HepG2 (cell line): ENCODE results near the gene CNTD1. TPM values are rescaled to one million over a fixed set of nuclear protein-coding genes. Genes with fewer than 3 reads are reported as not detected.

Experiments used
- GATAD1 ChIP-seq: IDR thresholded peaks from 2 replicates; pipeline ENCODE4 v1.6.1; 2016; ENCODE audit warnings: missing genetic modification reagents, missing compliant biosample characterization
- HIVEP1 ChIP-seq: sonication (generic); formaldehyde crosslinking; IDR thresholded peaks from 2 replicates; pipeline ENCODE4 v1.4.0; 2020; ENCODE audit warnings: mild to moderate bottlenecking, missing genetic modification reagents
- IRF1 ChIP-seq: sonication (generic); formaldehyde crosslinking; IDR thresholded peaks from 2 replicates; pipeline ENCODE4 v1.4.0; 2020; ENCODE audit warnings: low read depth, mild to moderate bottlenecking, missing genetic modification reagents
- JUN ChIP-seq: sonication (generic); formaldehyde crosslinking; IDR thresholded peaks from 2 replicates; pipeline ENCODE4 v1.4.0; 2020; ENCODE audit warnings: mild to moderate bottlenecking, missing genetic modification reagents
- KLF15 ChIP-seq: sonication (generic); formaldehyde crosslinking; IDR thresholded peaks from 2 replicates; pipeline ENCODE4 v1.8.1; 2023; ENCODE audit warnings: borderline replicate concordance, mild to moderate bottlenecking, inconsistent platforms, missing genetic modification reagents, mixed read lengths
- MED8 ChIP-seq: sonication (generic); formaldehyde crosslinking; IDR thresholded peaks from 2 replicates; pipeline ENCODE4 v1.8.1; 2023; ENCODE audit warnings: mild to moderate bottlenecking, missing genetic modification reagents; ENCODE audit not compliant: insufficient replicate concordance
- PAXIP1 ChIP-seq: sonication (generic); formaldehyde crosslinking; conservative IDR thresholded peaks from 2 replicates; pipeline ENCODE4 v1.4.0; 2020; ENCODE audit warnings: mild to moderate bottlenecking, missing genetic modification reagents, moderate library complexity
- PHF5A ChIP-seq: IDR thresholded peaks from one replicate; pipeline ENCODE4 v1.6.1; 2018; ENCODE audit warnings: low read depth, missing genetic modification reagents; ENCODE audit not compliant: unreplicated experiment
- RCOR2 ChIP-seq: IDR thresholded peaks from 2 replicates; pipeline ENCODE4 v1.6.1; 2016; ENCODE audit warnings: missing biosample characterization, missing genetic modification reagents
- ZBTB25 ChIP-seq: IDR thresholded peaks from 2 replicates; pipeline ENCODE4 v1.6.1; 2018; ENCODE audit warnings: missing genetic modification reagents
- ZBTB37 ChIP-seq: sonication (generic); formaldehyde crosslinking; IDR thresholded peaks from 2 replicates; pipeline ENCODE4 v1.4.0; 2020; ENCODE audit warnings: mild to moderate bottlenecking, missing genetic modification reagents
- ZNF138 ChIP-seq: sonication (generic); formaldehyde crosslinking; IDR thresholded peaks from 2 replicates; pipeline ENCODE4 v1.5.0; 2020; ENCODE audit warnings: mild to moderate bottlenecking, low read depth, missing genetic modification reagents
- ZNF343 ChIP-seq: sonication (generic); formaldehyde crosslinking; IDR thresholded peaks from 2 replicates; pipeline ENCODE4 v1.4.0; 2020; ENCODE audit warnings: mild to moderate bottlenecking, missing genetic modification reagents
- ZNF552 ChIP-seq: sonication (generic); formaldehyde crosslinking; IDR thresholded peaks from 2 replicates; pipeline ENCODE4 v1.9.0; 2022; ENCODE audit warnings: missing genetic modification reagents, mild to moderate bottlenecking, borderline replicate concordance
- ZNF564 ChIP-seq: sonication (generic); formaldehyde crosslinking; IDR thresholded peaks from 2 replicates; pipeline ENCODE4 v1.8.1; 2023; ENCODE audit warnings: mild to moderate bottlenecking, missing genetic modification reagents
- ZNF703 ChIP-seq: sonication (generic); formaldehyde crosslinking; IDR thresholded peaks from 2 replicates; pipeline ENCODE4 v1.5.1; 2020; ENCODE audit warnings: missing genetic modification reagents, mild to moderate bottlenecking, moderate library complexity, borderline replicate concordance
- ZNF891 ChIP-seq: sonication (generic); formaldehyde crosslinking; IDR thresholded peaks from 2 replicates; pipeline ENCODE4 v1.5.0; 2020; ENCODE audit warnings: mild to moderate bottlenecking, missing genetic modification reagents
- polyA plus RNA-seq, 8 experiments: library from polyadenylated mRNA; depleted of rRNA in 3 of 8; stranded (reverse) in 7 of 8; unstranded in 1 of 8; fragments of >200 nt; fragmentation: Illumina TruSeq in 4 of 8; extraction: Trizol in 4 of 8; gene quantifications; 2 replicates each; pipeline versions ENCODE4 v1.2.1 to v1.2.3, GENCODE V29; 2011 to 2016; ENCODE audit warnings: low read depth in 4 of 8, missing spikeins in 1 of 8, mixed read lengths in 1 of 8; ENCODE audit not compliant: insufficient read depth in 1 of 8
- total RNA-seq, 5 experiments: library from RNA; depleted of rRNA; stranded (reverse); fragments of >200 nt; fragmentation: Illumina TruSeq; extraction: Trizol; gene quantifications; 2 replicates each; pipeline ENCODE4 v1.2.3, GENCODE V29; 2016; ENCODE audit warnings: low read depth in 1 of 5

Gene CNTD1
- total and polyA plus RNA-seq, 2 of the 13 experiments (the other 11 are each of a cell fraction or from before 2014, with no cell fraction given), result 0.11 to 0.15 TPM

GRCh38 chr17:42832213-42832933 lies 33.7 kb downstream of the CNTD1 start (continued):
- TF ChIP-seq ZBTB37 (CRISPR knock-in tag) (no peak), KLF15 (no peak), MED8 (CRISPR knock-in tag) (no peak), ZNF891 (CRISPR knock-in tag) (no peak), HIVEP1 (CRISPR knock-in tag) (no peak), ZNF343 (CRISPR knock-in tag) (no peak), PHF5A (CRISPR knock-in tag) (no peak), ZNF564 (no peak), ZNF703 (CRISPR knock-in tag) (no peak), ZNF138 (CRISPR knock-in tag) (no peak), ZNF552 (CRISPR knock-in tag) (no peak), PAXIP1 (peak; percentile 73), RCOR2 (CRISPR knock-in tag) (no peak), IRF1 (CRISPR knock-in tag) (no peak), ZBTB25 (no peak), GATAD1 (peak; percentile 50), JUN (no peak)
